ENCODE measurements around the gene LONP2. TPM values are rescaled to one million over a fixed set of nuclear protein-coding genes. Genes with fewer than 3 reads are reported as not detected.

Gene LONP2
- total and polyA plus RNA-seq, 10 donors, result 20.1 to 75.4 (median 54.1) TPM

GRCh38 chr16:48378276-48378675 lies 134.2 kb downstream of the LONP2 start:
- Histone ChIP-seq H3K9me3 (no peaks in the 10 kb centered on the region), H3K36me3 (no peaks in the 10 kb centered on the region), H3K4me1 (peaks cover 22 to 100% (median 93%) of the 10 kb centered on the region in 6 donors), H3K27me3 (replicated peaks in 1 of 7) (no peaks in the 10 kb centered on the region), H3K27ac (peak overlapping the region in 6 of 8 donors; percentile 15 to 79 (median 65)), H3K4me3 (peak overlapping the region in 1 of 8 donors; percentile 1)
- intact Hi-C loops (cut with DNase I; ENCODE audit: low total_unique reads), result no loop called here
- DNase-seq, result no peak
- TF ChIP-seq POLR2AphosphoS5 (IDR thresholded peaks at IDR 0.05), result no peak
- TF ChIP-seq POLR2A (IDR thresholded peaks at IDR 0.05), result no peak
- TF ChIP-seq CTCF (IDR thresholded peaks at IDR 0.05 in 8 of 11, conservative IDR thresholded peaks at IDR 0.05 in 3 of 11), result no peak
- 49 to 59% (median 54%) methylated on average over 5 of the region's 5 CpGs for WGBS, 5 donors

GRCh38 chr16:48378836-48379235 lies 134.7 kb downstream of the LONP2 start:
- H3K27me3 ChIP-seq (replicated peaks in 1 of 7), result no peaks in the 10 kb centered on the region
- intact Hi-C loops (cut with DNase I; ENCODE audit: low total_unique reads), result no loop called here
- H3K9me3 ChIP-seq, result no peaks in the 10 kb centered on the region
- H3K4me1 ChIP-seq, result peaks cover 22 to 100% (median 93%) of the 10 kb centered on the region in 6 donors
- no peak for DNase-seq
- 62 to 82% (median 77%) methylated on average over 1 of the region's 1 CpG for WGBS, 5 donors
- TF ChIP-seq POLR2A (IDR thresholded peaks at IDR 0.05) (no peak), POLR2AphosphoS5 (IDR thresholded peaks at IDR 0.05) (no peak), CTCF (IDR thresholded peaks at IDR 0.05 in 8 of 11, conservative IDR thresholded peaks at IDR 0.05 in 3 of 11) (no peak)
- peak overlapping the region in 1 of 8 donors; percentile 1 for H3K4me3 ChIP-seq
- no peaks in the 10 kb centered on the region for H3K36me3 ChIP-seq
- peak overlapping the region in 6 of 8 donors; percentile 15 to 79 (median 65) for H3K27ac ChIP-seq

GRCh38 chr16:48381201-48381600 lies 137.1 kb downstream of the LONP2 start:
- no peak overlapping the region for H3K4me3 ChIP-seq
- H3K9me3 ChIP-seq, result no peaks in the 10 kb centered on the region
- H3K36me3 ChIP-seq, result no peaks in the 10 kb centered on the region
- peaks cover 22 to 88% (median 82%) of the 10 kb centered on the region in 6 donors for H3K4me1 ChIP-seq
- peak overlapping the region in 2 of 8 donors; percentile 9 to 18 for H3K27ac ChIP-seq
- TF ChIP-seq POLR2A (IDR thresholded peaks at IDR 0.05) (no peak), CTCF (IDR thresholded peaks at IDR 0.05 in 8 of 11, conservative IDR thresholded peaks at IDR 0.05 in 3 of 11) (no peak), POLR2AphosphoS5 (IDR thresholded peaks at IDR 0.05) (no peak)
- no peaks in the 10 kb centered on the region for H3K27me3 ChIP-seq (replicated peaks in 1 of 7)
- 76 to 81% (median 79%) methylated on average over 5 of the region's 5 CpGs for WGBS, 5 donors
- no peak for DNase-seq
- intact Hi-C loops (cut with DNase I; ENCODE audit: low total_unique reads), result no loop called here

GRCh38 chr16:48382131-48382530 lies 138.0 kb downstream of the LONP2 start:
- H3K9me3 ChIP-seq, result no peaks in the 10 kb centered on the region
- DNase-seq, result no peak
- H3K36me3 ChIP-seq, result no peaks in the 10 kb centered on the region
- 93 to 98% (median 98%) methylated on average over 4 of the region's 4 CpGs for WGBS, 5 donors
- intact Hi-C loops (cut with DNase I; ENCODE audit: low total_unique reads), result no loop called here
- TF ChIP-seq POLR2A (IDR thresholded peaks at IDR 0.05), result no peak
- TF ChIP-seq POLR2AphosphoS5 (IDR thresholded peaks at IDR 0.05), result no peak
- no peak for TF ChIP-seq CTCF (IDR thresholded peaks at IDR 0.05 in 8 of 11, conservative IDR thresholded peaks at IDR 0.05 in 3 of 11)
- H3K27me3 ChIP-seq (replicated peaks in 1 of 7), result no peaks in the 10 kb centered on the region
- H3K27ac ChIP-seq, result peak overlapping the region in 1 of 8 donors; percentile 9
- H3K4me3 ChIP-seq, result no peak overlapping the region
- H3K4me1 ChIP-seq, result peaks cover 22 to 88% (median 75%) of the 10 kb centered on the region in 6 donors

Measured in spleen (tissue), 11 donors.